Upper lobe of left lung (tissue), 4 donors: Measurements from ENCODE around the gene TMEM171.

Experiments used
- CTCF ChIP-seq, 6 experiments: fragments of 450-650 bp in 4 of 6; fragments of 200-600 bp in 2 of 6; sonication (generic) in 2 of 6; IDR thresholded peaks; one replicate each; pipeline ENCODE4 v1.5.1; 2016 to 2019; ENCODE audit warnings: antibody characterized with exemption in 6 of 6
- EP300 ChIP-seq, 4 donors: sonication (generic); formaldehyde crosslinking; IDR thresholded peaks; one replicate each; pipeline ENCODE4 v1.5.1; 2017; ENCODE audit warnings: antibody characterized with exemption in 4 of 4, control low read depth in 2 of 4
- POLR2A ChIP-seq, 4 donors: fragments of 450-650 bp; IDR thresholded peaks; one replicate each; pipeline ENCODE4 v1.5.1; 2016 to 2017; ENCODE audit warnings: antibody characterized with exemption in 4 of 4, mild to moderate bottlenecking in 2 of 4
- POLR2AphosphoS5 ChIP-seq, 2 donors: sonication (generic); formaldehyde crosslinking; IDR thresholded peaks; one replicate each; pipeline ENCODE4 v1.5.1; 2017; ENCODE audit warnings: antibody characterized with exemption in 2 of 2

- TF ChIP-seq CTCF (IDR thresholded peaks at IDR 0.05) (no peak), POLR2AphosphoS5 (IDR thresholded peaks at IDR 0.05) (no peak), POLR2A (IDR thresholded peaks at IDR 0.05) (no peak), EP300 (IDR thresholded peaks at IDR 0.05) (no peak)
These were observed 21.7 kb downstream of the TMEM171 start for GRCh38 chr5:73142035-73142434.
